Breast epithelium (tissue), 4 donors: ENCODE data around the gene FBN3. TPM values are rescaled to one million over a fixed set of nuclear protein-coding genes. Genes with fewer than 3 reads are reported as not detected.

Source experiments
- DNase-seq, 2 donors: peaks; one replicate each; pipeline ENCODE4 v3.0.0-alpha.2; 2019; ENCODE audit warnings: low spot score in 2 of 2
- H3K27ac ChIP-seq, 2 donors: fragments of 200-600 bp; sonication (generic) in 1 of 2; one replicate each; pipeline ENCODE4 v1.5.1; 2016 to 2019; ENCODE audit warnings: mild to moderate bottlenecking in 1 of 2
- H3K27me3 ChIP-seq, 2 donors: fragments of 200-600 bp; sonication (generic) in 1 of 2; one replicate each; pipeline versions ENCODE4 v1.5.1 to v1.6.0; 2017 to 2019; ENCODE audit warnings: control low read depth in 1 of 2, mild to moderate bottlenecking in 1 of 2
- H3K36me3 ChIP-seq: fragments of 200-600 bp; one replicate; pipeline ENCODE4 v1.5.1; 2019
- H3K4me1 ChIP-seq, 2 donors: fragments of 200-600 bp; sonication (generic); one replicate each; pipeline ENCODE4 v1.5.1; 2016 to 2019; ENCODE audit warnings: control low read depth in 1 of 2
- H3K4me3 ChIP-seq, 3 donors: fragments of 200-600 bp; sonication (generic); 1 replicate in 2 of 3; 2 replicates in 1 of 3; pipeline ENCODE4 v1.5.1; 2016 to 2019; ENCODE audit warnings: mild to moderate bottlenecking in 3 of 3, moderate library complexity in 2 of 3
- H3K9me3 ChIP-seq, 2 donors: fragments of 200-600 bp; sonication (generic) in 1 of 2; one replicate each; pipeline ENCODE4 v1.5.1; 2016 to 2019; ENCODE audit warnings: control low read depth in 1 of 2
- POLR2A ChIP-seq: fragments of 450-650 bp; IDR thresholded peaks from one replicate; pipeline ENCODE4 v1.6.1; 2016; ENCODE audit warnings: antibody characterized with exemption, mild to moderate bottlenecking, moderate library complexity
- POLR2AphosphoS5 ChIP-seq, 3 donors: sonication (generic); formaldehyde crosslinking; IDR thresholded peaks; one replicate each; pipeline ENCODE4 v1.6.1; 2017; ENCODE audit warnings: antibody characterized with exemption in 3 of 3
- intact Hi-C: fragments of 100-400 bp; cut with DNase I; formaldehyde crosslinking; loops from one replicate; pipeline ENCODE4 v1.15.1; 2023; ENCODE audit warnings: low total_unique reads
- total RNA-seq, 3 donors: library from RNA; depleted of rRNA; stranded (reverse); fragments of >200 nt; gene quantifications; one replicate each; pipeline ENCODE4 v1.1.0, GENCODE V29; 2016
- TF ChIP-seq, protein P1 (sequence below), 3 donors: fragments of 450-650 bp; IDR thresholded peaks; one replicate each; pipeline ENCODE4 v1.5.1; 2016 to 2017; ENCODE audit warnings: antibody characterized with exemption in 3 of 3, mild to moderate bottlenecking in 3 of 3, moderate library complexity in 3 of 3

Gene FBN3
- total RNA-seq, 3 donors from 2014 or later = 0.66 to 7.9 TPM; not detected in 1

DNA sequence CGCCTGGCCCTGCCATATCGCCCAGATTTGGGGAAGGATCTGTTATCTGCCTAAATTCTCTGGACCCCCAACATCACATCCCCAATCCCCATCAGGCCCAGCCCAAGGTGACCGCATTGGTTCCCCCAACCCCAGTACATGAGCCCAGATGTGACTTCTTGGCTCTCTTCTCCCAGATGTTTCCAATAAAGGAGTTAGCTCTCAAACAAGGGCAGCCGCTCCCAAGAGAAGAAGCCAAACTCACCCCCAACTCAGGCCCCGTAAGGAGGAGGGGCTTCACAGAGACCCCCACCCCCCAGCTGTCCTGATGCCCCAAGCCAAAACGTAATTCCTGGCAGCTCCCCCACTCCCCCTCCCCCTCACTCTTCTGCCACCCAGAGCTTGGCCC is 6.9 kb downstream of the FBN3 start:
- Histone ChIP-seq H3K4me3 (no peak overlapping the region), H3K4me1 (no peaks in the 10 kb centered on the region), H3K27me3 (peaks cover 0 to 8% of the 10 kb centered on the region in 2 donors), H3K27ac (no peak overlapping the region), H3K36me3 (no peaks in the 10 kb centered on the region), H3K9me3 (no peaks in the 10 kb centered on the region)
- no peak for DNase-seq
- TF ChIP-seq, protein P1, sequence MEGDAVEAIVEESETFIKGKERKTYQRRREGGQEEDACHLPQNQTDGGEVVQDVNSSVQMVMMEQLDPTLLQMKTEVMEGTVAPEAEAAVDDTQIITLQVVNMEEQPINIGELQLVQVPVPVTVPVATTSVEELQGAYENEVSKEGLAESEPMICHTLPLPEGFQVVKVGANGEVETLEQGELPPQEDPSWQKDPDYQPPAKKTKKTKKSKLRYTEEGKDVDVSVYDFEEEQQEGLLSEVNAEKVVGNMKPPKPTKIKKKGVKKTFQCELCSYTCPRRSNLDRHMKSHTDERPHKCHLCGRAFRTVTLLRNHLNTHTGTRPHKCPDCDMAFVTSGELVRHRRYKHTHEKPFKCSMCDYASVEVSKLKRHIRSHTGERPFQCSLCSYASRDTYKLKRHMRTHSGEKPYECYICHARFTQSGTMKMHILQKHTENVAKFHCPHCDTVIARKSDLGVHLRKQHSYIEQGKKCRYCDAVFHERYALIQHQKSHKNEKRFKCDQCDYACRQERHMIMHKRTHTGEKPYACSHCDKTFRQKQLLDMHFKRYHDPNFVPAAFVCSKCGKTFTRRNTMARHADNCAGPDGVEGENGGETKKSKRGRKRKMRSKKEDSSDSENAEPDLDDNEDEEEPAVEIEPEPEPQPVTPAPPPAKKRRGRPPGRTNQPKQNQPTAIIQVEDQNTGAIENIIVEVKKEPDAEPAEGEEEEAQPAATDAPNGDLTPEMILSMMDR (IDR thresholded peaks at IDR 0.05) = no peak
- TF ChIP-seq POLR2AphosphoS5 (IDR thresholded peaks at IDR 0.05) (no peak), POLR2A (no peak)
- intact Hi-C loops = no loop called here

DNA sequence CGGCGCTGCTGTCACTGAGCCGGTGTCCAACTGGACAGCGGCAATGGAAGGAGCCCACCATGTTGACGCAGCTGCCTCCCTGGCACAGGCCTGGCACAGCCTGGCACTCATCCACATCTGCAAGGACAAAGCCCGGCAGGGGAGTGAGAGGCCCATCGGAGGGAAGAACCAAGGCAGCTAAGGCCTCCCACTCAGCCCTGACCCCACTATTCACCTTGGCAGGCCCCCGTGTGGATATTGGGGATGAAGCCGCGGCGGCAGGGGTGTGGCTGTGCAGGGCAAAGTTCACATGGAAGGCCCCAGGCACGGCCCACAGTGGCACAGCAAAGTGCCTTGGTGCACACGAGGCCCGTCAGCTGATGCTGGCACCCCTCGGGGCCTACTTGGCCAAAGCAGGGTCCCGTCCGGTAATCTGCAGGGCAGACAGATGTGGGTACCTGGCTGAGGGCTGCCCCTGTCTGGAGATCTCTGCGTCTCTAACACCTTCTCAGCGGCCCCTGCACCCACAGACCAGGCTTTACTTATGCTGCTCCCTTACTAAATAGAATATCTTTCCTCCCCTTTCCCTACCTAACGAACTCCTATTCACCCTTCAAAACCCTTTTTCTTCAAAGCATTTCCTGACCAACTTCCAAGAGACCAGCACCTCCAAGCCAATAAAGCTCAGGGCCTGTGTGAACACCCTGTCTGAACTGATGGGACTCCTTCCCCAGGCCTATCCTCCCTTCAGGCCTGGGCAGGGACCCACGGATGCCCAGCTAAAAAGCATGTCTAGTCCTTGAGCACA is 7.5 kb downstream of the FBN3 start:
- no peak overlapping the region for H3K4me3 ChIP-seq
- H3K4me1 ChIP-seq = no peaks in the 10 kb centered on the region
- no peaks in the 10 kb centered on the region for H3K36me3 ChIP-seq
- H3K27ac ChIP-seq = no peak overlapping the region
- H3K9me3 ChIP-seq = no peaks in the 10 kb centered on the region
- DNase-seq = no peak
- H3K27me3 ChIP-seq = peaks cover 0 to 2% of the 10 kb centered on the region in 2 donors
- intact Hi-C loops = no loop called here
- TF ChIP-seq, protein P1 (IDR thresholded peaks at IDR 0.05) = no peak
- no peak for TF ChIP-seq POLR2A
- no peak for TF ChIP-seq POLR2AphosphoS5 (IDR thresholded peaks at IDR 0.05)

DNA sequence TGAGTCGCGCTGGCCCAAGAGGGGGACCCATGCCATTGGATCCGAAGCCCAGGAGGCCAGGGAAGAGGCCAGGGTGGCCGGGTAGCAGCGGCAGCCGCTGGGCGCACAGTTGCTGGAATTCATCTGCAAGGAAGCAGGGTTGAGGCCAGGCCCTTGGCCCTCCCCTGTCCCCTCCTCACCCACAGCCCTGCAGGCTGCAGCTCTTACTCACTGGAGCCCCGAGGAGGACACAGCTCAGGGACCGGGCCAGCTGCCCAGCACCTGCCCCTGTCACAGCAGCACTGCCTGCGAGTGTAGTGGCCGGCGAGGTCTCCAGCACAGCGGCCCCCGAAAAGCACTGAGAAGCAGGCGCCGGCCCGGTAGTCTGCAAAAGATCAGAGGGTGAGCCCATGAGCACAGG is 11.2 kb downstream of the FBN3 start:
- H3K9me3 ChIP-seq = no peaks in the 10 kb centered on the region
- no peaks in the 10 kb centered on the region for H3K27me3 ChIP-seq
- no peaks in the 10 kb centered on the region for H3K4me1 ChIP-seq
- TF ChIP-seq POLR2AphosphoS5 (IDR thresholded peaks at IDR 0.05) (no peak), POLR2A (no peak)
- TF ChIP-seq, protein P1 (IDR thresholded peaks at IDR 0.05) = no peak
- intact Hi-C loops = no loop called here
- no peak for DNase-seq
- H3K36me3 ChIP-seq = no peaks in the 10 kb centered on the region
- H3K4me3 ChIP-seq = no peak overlapping the region
- no peak overlapping the region for H3K27ac ChIP-seq

DNA sequence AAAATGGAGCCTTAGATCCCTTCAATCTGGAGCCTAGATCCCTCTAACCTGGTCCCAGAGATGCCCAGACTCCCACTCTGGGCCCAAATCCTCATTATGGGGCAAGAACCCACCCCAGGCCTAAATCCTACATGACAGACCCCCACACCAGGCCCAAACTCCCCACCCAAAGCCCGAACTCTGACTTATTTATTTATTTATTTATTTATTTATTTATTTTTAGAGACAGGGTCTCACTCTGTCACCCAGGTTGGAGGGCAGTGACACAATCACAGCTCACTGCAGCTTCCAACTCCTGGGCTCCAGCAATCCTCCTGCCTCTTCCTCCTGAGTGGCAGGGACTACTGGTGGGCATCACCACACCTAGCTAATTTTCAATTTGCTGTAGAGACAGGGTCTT is 12.0 kb downstream of the FBN3 start:
- no peak overlapping the region for H3K4me3 ChIP-seq
- H3K4me1 ChIP-seq = no peaks in the 10 kb centered on the region
- DNase-seq = no peak
- intact Hi-C loops = no loop called here
- no peaks in the 10 kb centered on the region for H3K27me3 ChIP-seq
- H3K9me3 ChIP-seq = no peaks in the 10 kb centered on the region
- H3K36me3 ChIP-seq = no peaks in the 10 kb centered on the region
- TF ChIP-seq, protein P1 (IDR thresholded peaks at IDR 0.05) = no peak
- no peak for TF ChIP-seq POLR2AphosphoS5 (IDR thresholded peaks at IDR 0.05)
- TF ChIP-seq POLR2A = no peak
- no peak overlapping the region for H3K27ac ChIP-seq

DNA sequence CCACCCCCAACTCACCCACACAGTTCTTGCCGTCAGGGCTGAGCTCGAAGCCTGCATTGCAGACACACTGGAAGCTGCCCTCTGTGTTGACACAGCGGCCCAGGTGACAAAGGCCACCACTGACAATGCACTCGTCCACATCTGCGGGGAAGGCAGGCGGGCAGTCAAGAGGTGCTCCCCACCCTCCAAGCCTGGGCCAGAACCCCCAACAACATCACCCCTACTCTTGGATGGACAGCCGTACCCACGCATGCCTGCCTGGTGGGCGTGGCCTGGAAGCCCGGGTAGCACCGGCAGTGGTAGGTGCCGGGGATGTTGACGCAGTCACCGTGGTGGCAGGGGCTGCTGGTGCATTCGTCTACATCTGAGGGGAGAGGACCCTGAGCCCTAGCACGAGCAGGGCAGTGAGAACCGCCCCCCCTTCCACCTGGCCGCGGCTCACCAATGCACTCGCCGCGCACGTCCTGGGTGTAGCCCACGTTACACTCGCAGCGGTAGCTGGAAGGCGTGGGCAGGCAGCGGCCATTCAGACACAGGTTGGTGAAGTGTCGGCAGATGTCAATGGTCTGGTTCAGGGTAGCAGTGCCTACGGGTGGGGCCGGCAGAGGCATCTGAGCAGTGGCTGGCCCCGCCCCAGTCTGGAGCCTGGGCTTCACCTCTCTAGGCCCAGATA is 13.3 kb downstream of the FBN3 start:
- Histone ChIP-seq H3K4me1 (no peaks in the 10 kb centered on the region), H3K27ac (no peak overlapping the region), H3K4me3 (no peak overlapping the region), H3K36me3 (no peaks in the 10 kb centered on the region), H3K27me3 (no peaks in the 10 kb centered on the region), H3K9me3 (no peaks in the 10 kb centered on the region)
- no peak for TF ChIP-seq POLR2A
- TF ChIP-seq, protein P1 (IDR thresholded peaks at IDR 0.05) = no peak
- TF ChIP-seq POLR2AphosphoS5 (IDR thresholded peaks at IDR 0.05) = no peak
- intact Hi-C loops = no loop called here
- DNase-seq = no peak
